ENCODE data around the gene MCM10. TPM values are rescaled to one million over a fixed set of nuclear protein-coding genes. Genes with fewer than 3 reads are reported as not detected.

The MCM10 gene
- total and polyA plus RNA-seq, 9 of the 15 experiments (the other 6 are each of a cell fraction or from before 2014, with no cell fraction given), result 10.4 to 68.1 (median 48.0) TPM

DNA sequence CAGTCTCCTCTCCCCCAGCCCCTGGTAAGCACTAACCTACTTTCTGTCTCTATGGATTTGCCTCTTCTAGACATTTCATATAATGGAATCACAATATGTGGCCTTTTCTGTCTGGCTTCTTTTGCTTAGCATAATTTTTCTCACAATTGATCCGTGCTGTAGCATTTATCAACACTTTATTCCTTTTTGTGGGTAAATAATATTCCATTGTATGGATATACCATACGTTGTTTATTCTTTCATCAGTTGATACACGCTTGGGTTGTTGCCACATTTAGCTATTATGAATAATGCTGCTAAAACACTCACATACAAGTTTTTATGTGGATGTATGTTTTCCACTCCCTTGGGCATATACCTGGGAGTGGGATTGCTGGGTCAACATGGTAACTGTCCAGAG is 25.8 kb downstream of the MCM10 start:
- Histone ChIP-seq H3K79me2 (ENCODE audit: control insufficient read depth, insufficient read depth, low read length) (no peaks in the 10 kb centered on the region), H3K27me3 (ENCODE audit: control insufficient read depth in 2 of 2, insufficient read depth in 2 of 2, low read length in 2 of 2) (no peaks in the 10 kb centered on the region), H2AFZ (ENCODE audit: low read depth, low read length) (no peak overlapping the region), H3K4me1 (replicated peaks in 1 of 2; ENCODE audit: control insufficient read depth in 2 of 2, insufficient read depth in 2 of 2, low read length in 2 of 2) (no peaks in the 10 kb centered on the region), H3K27ac (ENCODE audit: extremely low read depth, low read depth, low read length) (no peak overlapping the region), H3K4me3 (no peak overlapping the region), H4K20me1 (replicated peaks; ENCODE audit: control insufficient read depth, insufficient read depth, low read length) (no peaks in the 10 kb centered on the region), H3K4me2 (ENCODE audit: insufficient read depth, low read length) (no peak overlapping the region), H3K9me3 (replicated peaks; ENCODE audit: control insufficient read depth, insufficient read depth, low read depth, low read length) (no peaks in the 10 kb centered on the region), H3K9me1 (ENCODE audit: control insufficient read depth, insufficient read depth, low read length) (no peaks in the 10 kb centered on the region), H3K36me3 (ENCODE audit: control insufficient read depth, insufficient read depth, low read length) (peaks cover 100% of the 10 kb centered on the region), H3K9ac (ENCODE audit: insufficient read depth in 1 of 2, low read depth in 2 of 2, low read length in 2 of 2) (no peak overlapping the region)
- TF ChIP-seq BRD4 (IDR thresholded peaks at IDR 0.05) (no peak), ZNF197 (CRISPR knock-in tag; IDR thresholded peaks at IDR 0.05; ENCODE audit: low read depth) (no peak), CBX2 (IDR thresholded peaks at IDR 0.05; ENCODE audit: insufficient read depth, low read length, poor library complexity, severe bottlenecking) (no peak), MECOM (CRISPR knock-in tag; IDR thresholded peaks at IDR 0.05) (no peak), CBX8 (IDR thresholded peaks at IDR 0.05; ENCODE audit: borderline replicate concordance, extremely low read depth, low read depth, low read length, poor library complexity, severe bottlenecking) (no peak), THAP12 (CRISPR knock-in tag; IDR thresholded peaks at IDR 0.05) (no peak), DIDO1 (tag; IDR thresholded peaks at IDR 0.05; ENCODE audit: low read depth) (no peak), WHSC1 (IDR thresholded peaks at IDR 0.05; ENCODE audit: low read length) (no peak), ZBED1 (IDR thresholded peaks at IDR 0.05) (no peak), ZNF583 (CRISPR knock-in tag; IDR thresholded peaks at IDR 0.05) (no peak), ETS1 (conservative IDR thresholded peaks at IDR 0.05; ENCODE audit: control insufficient read depth, low read depth, low read length) (no peak), PHF21A (IDR thresholded peaks at IDR 0.05; ENCODE audit: borderline replicate concordance, low read depth) (no peak), CC2D1A (IDR thresholded peaks at IDR 0.05) (no peak), NFYB (IDR thresholded peaks at IDR 0.05; ENCODE audit: extremely low read depth, insufficient read length) (no peak)
- ATAC-seq (no peak), FAIRE-seq (no peak), DNase-seq (ENCODE audit: extremely low read depth in 1 of 4, low spot score in 3 of 4) (no peak)
- ChIA-PET CTCF (ENCODE audit: low intra/inter-chr PET ratio) (no interaction called here), POLR2A (no interaction called here)
- intact Hi-C loops (cut with micrococcal nuclease) (no loop called here), in situ Hi-C loops (cut with MboI) (no loop called here)
- 95% methylated on average over 3 of the region's 3 CpGs for WGBS (ENCODE audit: insufficient coverage, low coverage, missing lambda C conversion rate)
- no TSS peak for BruUV-seq (replicated peaks)

Measured in K562 (cell line).